Left renal cortex interstitium (tissue), 4 donors: ENCODE measurements around the gene IL6ST. TPM values are rescaled to one million over a fixed set of nuclear protein-coding genes. Genes with fewer than 3 reads are reported as not detected.
"Not testable (repeated sequence)": the region's sequence is repeated elsewhere in the genome, so short reads cannot be mapped to it uniquely, and the experiment has no call there.

Experiments used
- DNase-seq, 4 donors: peaks; one replicate each; pipeline ENCODE4 v3.0.0-alpha.2; 2013; ENCODE audit warnings: low read depth in 4 of 4, low spot score in 2 of 4, missing footprints in 1 of 4
- polyA plus RNA-seq, 4 donors: library from polyadenylated mRNA; unstranded; fragments of 120-200 nt; gene quantifications; one replicate each; pipeline ENCODE4 v1.2.1, GENCODE V29; 2013; ENCODE audit not compliant: insufficient read length in 4 of 4

The IL6ST gene
- 100 to 1,000 TPM; 104 to 148 (median 122) TPM for polyA plus RNA-seq

DNA sequence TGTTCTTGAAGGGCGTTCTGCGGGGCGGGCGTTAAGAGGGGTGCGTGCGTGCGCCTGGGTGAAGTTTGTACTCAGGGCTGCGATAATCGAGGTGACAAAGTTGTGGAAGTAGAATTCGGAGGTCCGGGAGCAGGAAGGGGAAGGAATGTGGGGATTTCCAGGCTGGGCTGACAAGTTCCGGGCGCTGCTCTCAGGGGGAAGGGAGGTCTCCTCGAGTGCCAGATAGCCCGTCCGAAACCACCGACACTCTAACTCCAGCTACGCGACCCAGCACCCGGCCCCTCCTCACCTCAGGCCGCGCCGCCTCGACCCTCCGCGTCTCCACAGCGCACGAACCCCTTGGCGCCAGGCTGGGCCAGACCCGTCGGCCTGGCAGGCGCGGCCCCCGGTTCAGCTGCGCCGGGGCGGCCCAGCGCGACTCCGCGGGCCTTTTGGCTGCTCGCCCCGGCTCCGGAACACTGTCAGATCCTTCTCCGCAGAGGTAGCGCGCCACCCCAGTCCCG lies at the start of gene IL6ST:
Gene IL6ST (minus strand): TSS at position 469 of the 503 bp plus-strand sequence. CDS start 18,685 bp downstream, outside the sequence.
- DNase-seq, result peak in 2 of 4 donors; percentile 74 to 76

DNA sequence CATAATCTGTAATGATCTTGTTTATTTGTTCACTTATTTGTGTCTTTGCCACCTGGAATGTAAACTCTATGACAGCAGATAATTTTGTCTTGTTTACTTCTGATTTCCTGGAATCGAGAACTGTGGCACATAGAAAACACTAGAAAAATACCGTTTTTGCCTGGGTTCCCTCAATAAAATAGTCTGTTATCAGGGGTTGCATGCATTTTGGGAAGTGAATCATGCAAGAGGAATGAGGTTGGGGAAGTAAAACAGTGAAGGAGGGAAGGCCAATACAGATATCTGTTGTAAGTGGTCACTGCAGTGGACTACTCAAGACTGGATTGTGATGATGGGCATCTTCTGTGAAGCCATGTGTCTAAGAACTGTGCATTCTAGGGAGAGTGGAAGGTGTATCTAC lies 45.2 kb upstream of the IL6ST start:
- no peak for DNase-seq

DNA sequence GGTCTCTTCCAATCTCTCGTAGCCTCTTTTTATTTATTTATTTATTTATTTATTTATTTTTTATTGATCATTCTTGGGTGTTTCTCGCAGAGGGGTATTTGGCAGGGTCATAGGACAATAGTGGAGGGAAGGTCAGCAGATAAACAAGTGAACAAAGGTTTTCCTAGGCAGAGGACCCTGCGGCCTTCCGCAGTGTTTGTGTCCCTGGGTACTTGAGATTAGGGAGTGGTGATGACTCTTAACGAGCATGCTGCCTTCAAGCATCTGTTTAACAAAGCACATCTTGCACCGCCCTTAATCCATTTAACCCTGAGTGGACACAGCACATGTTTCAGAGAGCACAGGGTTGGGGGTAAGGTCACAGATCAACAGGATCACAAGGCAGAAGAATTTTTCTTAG lies 43.4 kb upstream of the IL6ST start:
- not testable (repeated sequence) for DNase-seq

DNA sequence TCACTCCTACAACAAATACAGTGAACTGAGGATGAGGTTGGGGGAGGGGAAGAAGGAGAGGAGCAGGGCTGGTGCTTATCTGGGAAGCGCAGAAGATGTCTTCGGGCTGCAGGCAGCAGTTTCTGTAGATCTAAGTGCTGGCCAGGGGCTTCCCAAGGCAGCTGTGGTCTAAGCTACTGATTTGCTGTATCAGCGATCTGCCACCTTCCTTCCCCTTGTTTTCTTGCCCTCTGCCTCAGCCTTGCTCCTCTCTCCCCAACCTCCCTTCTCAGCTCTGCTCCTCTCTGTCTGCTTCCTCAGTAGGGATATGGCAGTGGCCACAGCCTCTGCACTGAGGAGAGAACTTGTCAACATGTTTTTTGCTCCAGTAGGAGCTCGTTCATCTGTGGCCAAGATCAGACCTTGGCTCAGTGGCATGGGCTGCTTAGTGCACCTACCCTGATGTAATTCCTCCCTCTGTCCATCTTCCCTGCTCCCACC lies 42.8 kb upstream of the IL6ST start:
- DNase-seq, result no peak

DNA sequence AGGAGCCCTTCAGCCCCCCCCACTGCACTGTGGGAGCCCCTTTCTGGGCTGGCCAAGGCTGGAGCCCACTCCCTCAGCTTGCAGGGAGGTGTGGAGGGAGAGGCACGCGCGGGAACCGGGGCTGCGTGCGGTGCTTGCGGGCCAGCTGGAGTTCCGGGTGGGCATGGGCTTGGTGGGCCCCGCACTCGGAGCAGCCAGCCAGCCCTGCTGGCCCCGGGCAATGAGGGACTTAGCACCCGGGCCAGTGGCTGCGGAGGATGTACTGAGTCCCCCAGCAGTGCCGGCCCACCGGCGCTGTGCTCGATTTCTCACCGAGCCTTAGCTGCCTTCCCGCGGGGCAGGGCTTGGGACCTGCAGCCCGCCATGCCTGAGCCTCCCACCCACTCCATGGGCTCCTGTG lies 40.6 kb upstream of the IL6ST start:
- not testable (repeated sequence) for DNase-seq

DNA sequence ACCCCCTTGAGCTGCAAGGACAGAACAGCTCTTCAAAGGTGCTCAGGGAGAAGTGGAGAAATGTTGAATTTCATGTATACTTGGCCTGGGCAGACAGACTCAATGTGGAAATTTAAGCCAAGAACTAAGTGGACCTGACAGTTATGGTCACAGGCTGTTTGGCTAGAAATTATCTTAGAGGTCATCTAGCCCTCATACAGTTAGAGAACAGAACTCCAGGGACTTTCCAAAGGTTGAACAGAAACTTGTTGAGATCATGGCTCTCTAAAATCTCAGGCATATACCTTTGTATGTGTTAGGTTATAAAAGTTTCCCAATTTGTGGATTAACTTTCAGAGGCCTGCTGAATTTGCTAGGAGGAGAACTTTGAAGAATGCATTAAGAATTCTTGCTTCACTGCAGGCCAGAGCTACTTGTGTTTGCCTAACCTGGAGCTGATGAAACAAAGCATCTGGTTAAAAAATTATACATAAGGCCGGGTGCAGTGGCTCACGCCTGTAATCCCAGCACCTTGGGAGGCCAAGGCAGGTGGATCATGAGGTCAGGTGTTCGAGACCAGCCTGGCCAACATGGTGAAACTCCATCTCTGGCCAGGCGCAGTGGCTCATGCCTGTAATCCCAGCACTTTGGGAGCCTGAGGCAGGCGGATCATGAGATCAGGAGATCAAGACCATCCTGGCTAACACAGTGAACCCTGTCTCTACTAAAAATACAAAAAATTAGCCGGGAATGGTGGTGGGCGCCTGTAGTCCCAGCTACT lies 35.3 kb upstream of the IL6ST start:
- not testable (repeated sequence) for DNase-seq

DNA sequence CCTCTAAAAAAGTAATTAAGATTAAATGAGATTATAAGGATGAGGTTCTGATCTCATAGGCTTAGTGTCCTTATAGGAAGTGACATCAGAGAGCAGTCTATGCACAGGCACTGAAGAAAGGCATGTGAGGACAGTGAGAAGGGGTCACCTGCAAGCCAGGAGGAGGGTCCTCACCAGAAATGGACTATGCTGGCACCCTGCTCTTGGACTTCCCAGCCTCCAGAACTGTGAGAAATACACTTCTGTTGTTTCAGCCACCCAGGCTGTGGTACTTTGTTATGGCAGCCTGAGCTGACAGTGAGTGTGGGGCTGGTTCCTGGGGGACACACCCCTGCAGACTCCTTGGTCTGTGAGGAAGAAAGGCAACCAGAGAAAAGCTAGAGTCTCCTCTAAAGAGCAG lies 34.7 kb upstream of the IL6ST start:
- no peak for DNase-seq

DNA sequence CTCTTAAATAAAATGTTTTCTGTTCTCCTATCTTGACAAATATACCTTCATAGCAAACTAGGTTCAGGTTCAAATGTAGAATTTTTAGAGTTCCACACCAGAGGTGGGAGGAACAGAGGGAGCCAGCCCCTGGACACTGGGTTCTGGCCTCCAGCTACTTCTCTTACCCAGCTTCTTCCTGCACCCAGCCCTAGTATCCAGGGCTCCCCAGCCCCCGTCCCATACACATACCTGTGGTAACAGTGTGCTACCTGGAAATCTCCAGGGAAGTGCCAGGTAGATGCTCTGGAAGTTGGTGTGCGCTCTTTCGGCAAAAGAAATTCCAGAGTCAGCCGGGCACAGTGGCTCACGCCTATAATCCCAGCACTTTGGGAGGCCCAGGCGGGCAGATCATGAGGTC lies 33.9 kb upstream of the IL6ST start:
- DNase-seq, result no peak

DNA sequence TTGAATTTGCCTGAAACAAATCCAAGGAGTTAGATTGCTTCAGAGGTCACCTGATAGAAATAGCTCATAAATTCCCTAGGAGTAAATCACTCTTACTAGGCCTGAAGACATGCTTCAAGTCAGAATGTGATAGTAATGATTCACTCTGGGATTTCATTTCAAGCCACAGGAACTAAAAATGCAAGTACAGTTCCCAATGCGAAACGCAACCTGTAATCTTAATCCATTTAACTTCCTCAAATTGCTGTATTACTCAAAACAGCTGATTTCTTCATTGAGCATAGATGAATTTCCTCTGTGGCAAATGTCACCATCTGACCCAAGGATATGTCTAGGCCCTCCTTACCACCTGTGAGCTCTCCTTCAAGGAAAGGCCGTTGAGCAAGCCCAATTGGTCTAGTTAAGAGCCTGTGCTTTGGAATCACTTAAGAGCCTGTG lies 32.1 kb upstream of the IL6ST start:
- DNase-seq, result no peak

DNA sequence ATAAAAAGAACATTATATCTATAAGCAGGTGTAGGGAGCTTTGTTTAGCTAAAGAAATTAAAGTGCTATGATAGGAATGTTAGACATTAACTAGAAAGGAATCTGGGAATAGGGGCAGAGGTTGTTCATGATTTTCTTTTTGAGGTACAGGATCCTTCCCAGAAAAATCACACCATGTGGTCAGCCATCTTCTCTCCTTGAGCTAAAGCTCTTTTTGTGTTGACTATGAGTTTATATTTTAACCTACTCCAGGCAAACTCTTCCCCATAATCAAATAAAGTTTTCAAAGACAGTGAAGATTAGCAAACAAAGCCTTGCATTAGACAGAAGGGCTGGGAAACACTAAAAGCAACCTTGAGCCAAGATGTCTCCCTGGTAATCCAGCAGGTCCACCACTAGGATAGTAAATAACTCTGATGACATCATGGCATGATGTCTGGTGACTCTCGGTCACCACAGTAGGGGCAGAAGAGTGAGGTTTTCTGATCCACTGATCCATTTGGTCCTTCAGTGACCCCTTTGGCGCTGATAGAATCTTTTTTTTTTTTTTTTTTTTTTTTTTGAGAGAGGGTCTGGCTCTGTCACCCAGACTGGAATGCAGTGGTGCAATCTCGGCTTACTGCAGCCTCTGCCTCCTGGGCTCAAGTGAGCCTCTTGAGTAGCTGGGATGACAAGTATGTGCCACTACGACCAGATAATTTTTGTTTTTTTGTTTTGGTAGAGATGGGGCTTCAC lies 30.6 kb upstream of the IL6ST start:
- no peak for DNase-seq

DNA sequence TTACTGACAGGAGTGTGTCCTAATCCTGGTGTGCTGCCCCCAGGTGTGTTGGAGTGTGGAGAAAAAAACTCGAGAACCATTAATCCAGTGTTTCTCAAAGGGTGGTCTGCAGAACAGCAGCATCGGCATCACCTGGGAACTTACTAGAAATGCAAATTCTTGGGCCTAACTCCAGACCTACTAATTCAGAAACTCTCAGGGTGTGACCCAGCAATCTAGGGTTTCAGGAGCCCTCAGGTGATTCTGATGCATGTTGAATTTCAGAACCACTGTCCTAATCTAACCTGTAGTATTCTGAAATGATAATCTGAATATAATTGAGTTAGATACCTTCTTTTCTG lies 30.0 kb upstream of the IL6ST start:
- DNase-seq, result no peak

DNA sequence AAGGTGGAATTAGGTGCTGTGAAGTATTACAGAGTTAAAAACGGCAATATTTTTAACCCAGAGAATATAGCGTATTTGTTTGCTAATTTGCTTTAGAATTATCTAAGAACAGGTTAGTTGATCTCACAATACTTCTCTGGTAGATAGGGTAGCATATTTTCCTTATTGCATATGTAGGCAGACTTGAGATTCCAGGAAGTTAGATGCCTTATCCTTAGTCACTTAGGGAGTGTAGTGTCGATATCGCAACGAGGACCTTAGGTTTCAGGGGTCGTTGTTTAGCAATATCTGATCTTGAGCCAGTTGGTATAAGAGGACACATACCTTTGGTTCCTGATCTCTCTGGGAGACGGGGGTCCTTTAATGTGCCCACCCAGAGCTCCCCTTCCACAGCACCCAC lies 28.5 kb upstream of the IL6ST start:
- no peak for DNase-seq

DNA sequence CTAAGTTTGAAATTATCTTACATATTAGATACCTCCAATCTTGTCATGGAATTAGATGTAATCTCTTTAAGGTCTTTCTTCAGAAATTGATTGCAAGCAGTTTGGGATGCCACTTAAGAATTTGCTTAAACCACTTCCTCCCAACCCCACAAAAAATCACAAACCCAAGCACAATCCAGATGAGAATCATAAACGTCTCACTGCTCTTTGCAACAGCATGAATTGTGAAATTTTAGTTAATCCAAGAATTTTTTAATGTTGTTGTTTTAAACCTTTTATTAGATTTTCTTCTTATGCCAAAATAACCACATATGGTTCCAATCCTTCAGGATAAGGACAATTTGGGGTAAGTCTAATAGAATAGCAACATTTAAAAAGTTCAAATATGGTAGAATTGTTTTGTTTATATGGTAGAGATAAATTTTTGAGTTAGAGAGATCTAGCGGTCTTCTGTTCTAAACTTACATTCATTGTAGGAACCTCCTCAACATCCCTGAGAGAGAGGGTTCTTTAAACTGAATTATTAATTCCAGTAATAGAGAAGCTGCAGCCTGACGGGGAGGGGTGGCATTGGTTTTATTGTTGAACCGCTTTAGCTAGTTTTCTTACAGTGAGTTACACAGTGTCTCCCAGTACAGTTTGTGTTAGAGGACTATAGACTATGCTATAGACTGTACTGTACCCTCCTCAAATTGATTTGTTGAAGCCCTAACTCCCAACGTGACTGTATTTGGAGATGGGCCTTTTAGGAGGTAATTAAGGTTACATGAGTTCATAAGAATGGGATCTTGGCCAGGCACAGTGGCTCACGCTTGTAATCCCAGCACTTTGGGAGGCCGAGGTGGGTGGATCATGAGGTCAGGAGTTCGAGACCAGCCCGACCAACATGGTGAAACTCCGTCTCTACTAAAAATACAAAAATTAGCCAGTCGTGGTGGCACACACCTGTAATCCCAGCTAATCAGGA lies 24.8 kb upstream of the IL6ST start:
- DNase-seq, result no peak

DNA sequence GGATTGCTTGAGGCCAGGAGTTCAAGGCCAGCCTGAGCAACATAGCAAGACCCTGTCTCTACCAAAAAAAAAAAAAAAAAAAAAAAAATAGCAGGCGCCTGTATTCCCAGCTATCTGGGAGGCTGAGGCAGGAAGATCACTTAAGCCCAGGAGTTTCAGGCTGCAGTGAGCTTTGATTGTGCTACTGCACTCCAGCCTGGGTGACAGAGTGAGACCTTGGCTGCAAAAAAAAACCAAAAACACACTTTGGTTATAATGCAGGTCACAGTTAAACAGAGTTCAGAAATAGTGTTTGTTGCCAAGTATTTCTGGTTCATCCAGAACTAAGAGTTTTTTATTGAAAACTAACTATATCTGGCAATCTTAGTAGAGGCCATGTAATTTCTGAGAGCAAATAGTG lies 24.1 kb upstream of the IL6ST start:
- no peak for DNase-seq

DNA sequence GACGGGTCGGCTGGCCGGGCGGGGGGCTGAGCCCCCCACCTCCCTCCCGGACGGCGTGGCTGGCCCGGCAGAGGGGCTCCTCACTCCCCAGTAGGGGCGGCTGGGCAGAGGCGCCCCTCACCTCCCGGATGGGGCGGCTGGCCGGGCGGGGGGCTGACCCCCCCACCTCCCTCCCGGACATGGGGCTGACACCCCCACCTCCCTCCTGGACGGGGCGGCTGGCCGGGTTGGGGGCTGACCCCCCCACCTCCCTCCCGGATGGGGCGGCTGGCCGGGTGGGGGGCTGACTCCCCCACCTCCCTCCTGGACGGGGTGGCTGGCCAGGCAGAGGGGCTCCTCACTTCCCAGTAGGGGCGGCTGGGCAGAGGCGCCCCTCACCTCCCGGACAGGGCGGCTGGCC lies 19.9 kb upstream of the IL6ST start:
- DNase-seq, result not testable (repeated sequence)

DNA sequence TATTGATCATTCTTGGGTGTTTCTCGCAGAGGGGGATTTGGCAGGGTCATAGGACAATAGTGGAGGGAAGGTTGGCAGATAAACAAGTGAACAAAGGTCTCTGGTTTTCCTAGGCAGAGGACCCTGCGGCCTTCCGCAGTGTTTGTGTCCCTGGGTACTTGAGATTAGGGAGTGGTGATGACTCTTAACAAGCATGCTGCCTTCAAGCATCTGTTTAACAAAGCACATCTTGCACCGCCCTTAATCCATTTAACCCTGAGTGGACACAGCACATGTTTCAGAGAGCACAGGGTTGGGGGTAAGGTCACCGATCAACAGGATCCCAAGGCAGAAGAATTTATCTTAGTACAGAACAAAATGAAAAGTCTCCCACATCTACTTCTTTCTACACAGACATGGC lies 19.2 kb upstream of the IL6ST start:
- not testable (repeated sequence) for DNase-seq

DNA sequence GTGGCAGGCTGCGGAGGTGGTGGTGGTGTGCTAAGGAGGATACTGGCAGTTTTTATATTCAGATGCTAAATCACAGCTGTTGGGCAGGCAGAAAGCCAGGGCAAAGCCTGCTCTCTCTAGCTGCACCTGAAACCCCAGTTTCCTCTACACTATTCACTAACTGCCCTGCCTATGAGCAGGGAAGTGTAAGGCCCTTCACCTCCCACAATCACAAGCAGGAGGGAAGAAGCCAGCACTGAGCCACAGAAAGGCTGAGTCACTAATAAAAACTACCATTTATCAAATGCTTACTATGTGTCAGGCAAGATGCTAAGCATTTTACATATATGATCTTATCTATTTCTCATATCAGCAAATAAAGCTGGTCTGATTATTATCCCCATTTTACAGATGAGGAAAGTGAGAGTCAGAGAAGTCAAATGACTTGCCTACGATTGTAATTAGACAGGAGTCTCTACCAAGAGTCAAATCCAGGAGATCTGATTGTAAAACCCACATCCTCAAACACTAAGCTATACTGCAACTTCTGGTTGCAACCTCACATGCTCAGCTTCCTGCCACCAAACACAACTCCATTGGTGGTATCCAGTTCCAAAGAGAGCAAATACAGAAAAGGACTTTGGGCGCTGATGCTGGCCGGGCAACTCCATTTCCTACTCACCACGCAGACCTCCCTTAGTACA lies 17.7 kb upstream of the IL6ST start:
- DNase-seq, result no peak

DNA sequence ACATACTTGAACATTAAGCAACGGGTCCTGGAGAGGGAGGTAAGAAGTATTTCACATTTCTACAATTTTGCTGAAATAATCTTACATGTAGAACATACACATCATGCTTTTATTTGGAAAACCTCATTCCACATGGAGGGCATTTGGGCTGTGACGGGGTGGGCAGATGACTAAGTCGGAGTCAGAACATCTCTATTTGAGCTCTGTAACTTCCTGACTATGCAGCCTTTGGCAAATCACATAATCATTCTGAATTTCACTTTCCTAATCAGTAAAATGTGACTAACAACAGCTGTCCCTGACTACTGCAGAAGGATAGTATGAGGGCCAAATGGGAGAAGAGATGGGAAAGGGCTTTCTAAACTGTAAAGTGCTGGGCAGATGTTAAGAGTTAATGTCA lies 17.1 kb upstream of the IL6ST start:
- DNase-seq, result no peak

DNA sequence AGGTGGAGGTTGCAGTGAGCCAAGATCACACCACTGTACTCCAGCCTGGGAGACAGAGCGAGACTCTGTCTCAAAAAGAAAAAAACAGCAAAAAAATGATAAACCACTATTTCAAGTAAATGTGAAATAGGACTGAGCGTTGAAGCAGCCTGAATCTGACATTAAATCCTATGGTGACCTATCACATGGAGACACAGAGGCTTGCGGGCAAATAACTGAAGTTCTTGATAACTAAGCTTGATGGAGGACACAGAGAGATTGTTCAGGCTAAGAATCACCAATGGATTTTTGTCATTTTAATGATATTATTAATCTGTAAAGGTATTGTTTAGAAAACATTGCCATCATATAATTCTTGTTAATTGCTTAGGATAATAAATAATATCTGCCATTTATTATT lies 15.7 kb upstream of the IL6ST start:
- DNase-seq, result no peak

DNA sequence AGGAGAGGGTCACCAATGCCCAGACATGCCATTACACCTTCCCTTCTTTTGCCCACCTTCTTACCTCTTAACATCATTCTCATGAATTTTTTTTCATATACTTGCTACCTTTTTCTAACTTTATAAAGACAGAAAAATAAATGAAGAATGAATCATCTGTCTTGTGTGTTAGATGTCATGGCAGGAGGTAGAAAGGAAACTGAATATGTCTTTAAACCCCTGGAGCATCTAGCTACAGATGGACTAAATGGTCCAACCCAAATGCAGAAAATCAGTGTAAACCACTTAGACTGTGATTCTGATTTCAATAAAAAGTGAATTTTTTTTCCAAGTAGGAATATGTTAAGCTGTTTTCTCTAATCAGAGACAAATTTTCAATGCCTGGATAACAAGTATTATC lies 11.8 kb upstream of the IL6ST start:
- no peak for DNase-seq
